Fibroblast of skin of left quadriceps (primary cell): ENCODE data around the gene GP9.
"Not testable (repeated sequence)": the region's sequence is repeated elsewhere in the genome, so short reads cannot be mapped to it uniquely, and the experiment has no call there.

Experiments used
- DNase-seq, 2 experiments: peaks; one replicate each; pipeline ENCODE4 v3.0.0-alpha.2; 2013; ENCODE audit warnings: low read depth in 2 of 2

The GP9 gene

DNA sequence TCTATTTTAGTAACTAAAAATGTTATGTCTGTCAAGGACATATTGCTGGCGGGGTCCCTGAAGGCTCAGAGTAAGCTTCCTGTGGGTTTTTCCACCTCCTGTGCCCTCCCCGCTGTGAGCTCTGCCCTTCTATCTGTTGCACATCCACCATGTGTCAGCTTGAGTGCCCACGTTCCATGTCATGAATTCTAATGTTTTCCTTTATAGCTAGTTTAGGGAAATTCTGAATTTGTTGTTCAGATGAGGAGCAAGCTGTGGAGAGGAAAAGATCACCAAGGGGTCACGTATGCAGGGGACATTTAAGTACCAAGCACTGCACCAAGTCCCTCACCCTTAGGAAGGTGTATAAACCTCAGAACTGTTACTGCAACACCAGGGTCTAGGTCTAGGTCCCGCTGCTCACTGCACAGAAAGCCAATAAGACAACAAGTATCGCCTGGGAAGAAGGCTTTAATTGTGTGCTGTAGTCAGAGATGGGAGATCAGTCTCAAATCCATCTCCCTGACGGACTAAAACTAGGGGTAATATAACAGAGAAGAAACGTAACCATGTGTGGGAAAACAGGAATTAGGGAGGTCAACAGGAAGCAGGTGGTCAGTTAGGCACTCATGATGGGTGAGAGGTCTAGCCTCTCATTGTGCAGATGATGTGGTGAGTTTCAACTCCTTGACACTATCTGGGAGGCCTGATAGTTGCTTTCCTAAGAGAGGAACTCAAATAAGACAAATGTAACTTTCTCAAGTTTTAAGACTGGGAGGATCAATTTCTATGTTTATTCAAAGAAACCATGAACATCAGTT, 9.7 kb downstream of the GP9 start:
- no peak for DNase-seq

- DNase-seq = no peak
Measured at GRCh38 chr3:129077222-129077621, 16.6 kb downstream of the GP9 start.

DNA sequence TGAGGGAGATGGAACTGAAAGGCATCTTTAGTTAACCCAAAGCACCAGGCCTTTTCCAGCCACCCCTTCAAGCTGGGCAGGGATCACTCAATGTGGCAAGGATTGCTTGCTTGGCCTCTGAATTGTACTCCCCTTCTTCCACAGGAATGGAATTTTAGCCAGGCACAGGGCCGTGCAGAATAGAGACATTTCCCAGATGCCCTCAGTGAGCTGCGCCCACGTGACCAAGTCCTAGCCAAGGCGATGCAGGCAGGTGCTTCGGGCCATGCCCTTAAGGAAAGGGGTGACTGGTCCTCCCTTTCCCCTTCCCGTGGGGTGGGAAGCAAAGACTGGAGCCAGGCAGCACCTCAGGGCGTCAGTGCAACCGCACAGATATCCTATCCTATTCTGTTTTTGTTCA, 17.9 kb downstream of the GP9 start:
- no peak for DNase-seq

DNA sequence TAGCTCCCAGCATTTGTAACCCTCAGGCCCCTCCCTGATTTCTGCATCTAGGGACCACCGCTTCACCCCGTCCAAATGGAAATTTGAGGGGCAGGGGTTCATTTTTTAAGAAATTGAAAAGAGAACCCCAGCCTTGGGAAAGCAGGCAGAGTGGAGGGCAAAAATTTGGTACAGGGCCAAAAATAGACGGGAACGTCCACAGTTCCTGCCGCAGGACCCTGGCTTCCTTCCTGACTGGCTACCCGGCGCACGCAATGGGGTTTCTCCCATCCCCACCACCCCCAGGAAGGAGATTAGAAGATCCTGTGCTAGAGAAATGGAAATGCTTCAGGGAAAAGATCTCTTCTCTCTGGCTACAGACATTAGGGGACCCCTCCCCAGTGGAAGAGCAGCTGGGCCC, 20.9 kb downstream of the GP9 start:
- DNase-seq = no peak

GRCh38 chr3:129082026-129082425, 21.4 kb downstream of the GP9 start:
- DNase-seq = no peak

DNA sequence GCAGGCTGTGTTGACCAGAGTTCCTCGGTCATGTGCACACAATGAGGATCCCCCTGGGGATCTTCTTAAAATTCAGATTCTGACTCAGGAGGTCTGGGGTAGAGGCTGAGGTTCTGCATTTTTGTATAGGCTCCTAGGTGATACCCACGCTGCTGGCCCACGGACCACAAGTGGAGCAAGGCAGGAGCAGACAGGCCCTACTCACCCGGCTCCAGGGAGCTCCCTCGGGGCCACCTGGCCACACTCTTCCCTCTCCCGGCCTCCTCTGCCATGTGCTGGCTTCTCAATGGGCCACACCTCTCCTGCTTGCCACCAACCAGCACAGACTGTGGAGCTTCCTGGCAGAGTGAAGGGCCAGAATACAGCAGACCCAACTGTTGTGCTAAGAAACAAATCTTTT, 23.9 kb downstream of the GP9 start:
- DNase-seq = no peak

GRCh38 chr3:129085165-129085715, 24.7 kb downstream of the GP9 start:
- no peak for DNase-seq

- DNase-seq = no peak
Measured at GRCh38 chr3:129085818-129086217, 25.2 kb downstream of the GP9 start.

GRCh38 chr3:129087138-129087702, 26.6 kb downstream of the GP9 start:
- no peak for DNase-seq

DNA sequence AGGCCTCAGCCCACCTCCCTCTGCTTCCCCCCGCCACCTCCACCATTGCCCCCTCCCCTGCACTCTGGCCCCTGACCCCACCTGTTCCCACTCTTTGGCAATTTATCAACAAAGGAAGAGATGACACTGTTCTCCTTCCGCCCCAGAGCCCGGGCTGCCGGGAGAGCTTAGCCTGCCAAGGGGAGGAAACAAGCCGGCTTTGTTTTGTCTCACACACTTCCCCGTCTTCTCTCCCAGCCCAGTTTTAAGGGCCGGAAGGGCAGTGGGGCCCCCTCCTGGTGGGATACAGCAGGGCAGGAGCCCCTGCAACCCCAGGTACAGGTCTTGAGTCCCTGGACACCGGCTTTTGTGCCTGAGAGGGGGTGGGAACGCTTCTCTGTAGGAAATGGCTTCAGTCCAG, 27.3 kb downstream of the GP9 start:
- DNase-seq = not testable (repeated sequence)

GRCh38 chr3:129088312-129088711, 27.7 kb downstream of the GP9 start:
- not testable (repeated sequence) for DNase-seq

GRCh38 chr3:129095285-129095684, 34.7 kb downstream of the GP9 start:
- DNase-seq = no peak

DNA sequence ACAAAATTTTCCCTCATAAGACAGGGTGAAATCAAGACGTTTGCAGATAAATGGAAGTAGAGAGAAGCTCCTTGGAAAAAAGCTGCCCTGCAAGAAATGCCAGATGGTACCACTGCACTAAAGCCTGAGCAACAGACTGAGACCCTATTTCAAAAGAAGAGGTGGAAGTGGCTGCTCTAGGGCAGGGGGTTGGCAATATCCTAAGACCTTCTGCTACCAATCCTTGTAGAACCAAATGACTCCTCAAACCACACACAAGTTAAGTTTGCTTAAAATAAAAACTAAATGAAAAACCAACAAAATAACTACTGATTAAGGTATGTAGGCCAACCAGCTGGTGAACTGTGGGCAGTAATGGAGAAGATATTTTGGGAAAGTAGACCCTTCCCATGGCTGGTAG, 39.7 kb downstream of the GP9 start:
- DNase-seq = no peak

GRCh38 chr3:129101370-129102138, 41.0 kb downstream of the GP9 start:
- DNase-seq = no peak

DNA sequence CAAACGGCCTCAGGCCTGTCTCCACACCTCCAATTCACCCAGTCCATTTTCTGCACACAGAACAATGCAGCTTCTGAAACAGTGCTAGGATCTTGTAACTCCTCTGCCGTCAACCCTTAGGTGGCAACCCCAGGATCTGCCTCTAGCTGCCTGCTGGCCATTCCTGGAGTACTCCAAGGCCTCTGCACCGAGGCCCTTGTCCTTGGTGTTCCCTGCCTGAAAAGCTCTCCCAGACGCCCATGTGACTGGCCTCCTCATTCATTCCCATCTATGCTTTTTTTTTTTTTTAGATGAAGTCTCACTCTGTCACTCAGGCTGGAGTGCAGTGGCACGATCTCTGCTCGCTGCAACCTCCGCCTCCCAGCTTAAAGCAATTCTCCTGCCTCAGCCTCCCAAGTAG, 42.7 kb downstream of the GP9 start:
- DNase-seq = no peak

GRCh38 chr3:129104051-129104450, 43.5 kb downstream of the GP9 start:
- DNase-seq = no peak

GRCh38 chr3:129104498-129105079, 44.0 kb downstream of the GP9 start:
- DNase-seq = no peak

DNA sequence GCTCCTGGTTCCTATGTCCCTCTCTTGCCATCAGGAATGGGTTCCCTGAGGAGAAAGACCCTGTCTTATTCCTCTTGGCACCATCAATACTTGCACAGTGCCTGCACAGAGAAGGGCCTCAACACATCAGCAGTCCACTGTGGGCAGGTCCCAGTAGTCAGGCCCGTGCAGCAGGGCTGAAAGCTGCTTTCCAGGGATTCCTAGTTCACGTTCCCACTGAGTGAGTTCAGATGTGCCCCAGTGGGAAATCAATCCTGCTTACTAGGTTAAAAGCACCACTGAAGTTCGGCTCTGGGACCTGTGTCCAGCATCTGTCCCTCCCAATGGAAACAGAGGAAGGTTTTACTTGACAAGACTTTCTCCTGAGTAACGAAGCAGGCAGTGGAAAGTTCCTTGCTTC, 45.3 kb downstream of the GP9 start:
- DNase-seq = no peak

DNA sequence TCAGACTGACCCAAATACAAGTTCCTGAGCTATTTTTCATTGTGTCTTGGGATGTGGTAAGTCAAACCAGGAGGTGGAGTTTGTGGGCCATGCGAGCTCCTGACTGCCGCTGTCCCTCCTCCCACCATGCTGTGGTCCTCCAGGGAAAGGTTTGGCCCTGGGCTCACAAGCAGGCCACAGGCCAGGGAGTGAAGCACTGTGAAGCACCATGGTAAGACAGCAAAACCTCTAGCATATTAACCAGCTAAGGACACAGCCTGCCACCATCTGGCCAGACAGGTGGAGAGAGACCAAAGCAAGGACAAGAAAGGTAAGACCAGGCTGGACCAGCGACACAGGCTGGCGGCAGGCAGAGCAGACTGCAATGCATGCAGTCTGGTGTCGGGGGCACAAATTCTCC, 45.7 kb downstream of the GP9 start:
- DNase-seq = no peak

DNA sequence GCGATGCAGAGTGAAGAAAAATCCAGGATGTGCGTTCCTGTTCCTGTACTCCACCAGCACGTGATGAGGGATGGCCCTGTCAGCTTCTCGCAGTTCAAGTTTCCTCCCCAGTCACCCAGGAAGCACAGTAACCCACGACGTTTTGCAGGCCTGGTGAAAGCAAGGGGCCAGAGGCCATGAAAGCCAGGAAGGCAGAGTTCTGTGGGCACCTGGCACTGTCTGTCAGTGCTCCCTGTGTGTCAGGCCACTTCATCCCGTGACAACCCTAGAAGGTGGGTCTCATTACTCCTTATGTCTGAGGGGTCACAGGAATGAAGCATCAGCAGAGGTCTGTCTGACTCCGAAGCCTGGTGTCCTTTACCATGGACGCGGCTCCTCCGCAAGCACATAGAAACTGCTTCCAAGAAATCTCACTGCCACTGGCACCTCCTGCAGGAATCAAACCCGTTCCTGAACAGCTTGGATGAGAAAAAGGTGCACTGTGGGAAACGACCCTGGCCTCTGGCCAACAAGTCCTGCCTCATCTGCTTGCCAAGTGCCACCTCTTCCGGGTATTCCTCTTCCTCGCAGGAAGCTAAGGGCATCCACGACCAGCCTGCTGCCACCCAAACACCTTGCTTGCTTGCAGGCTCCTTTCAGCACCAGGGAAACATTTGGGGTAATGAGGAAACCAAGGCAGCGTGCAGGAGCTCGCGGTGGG, 46.4 kb downstream of the GP9 start:
- DNase-seq = no peak

DNA sequence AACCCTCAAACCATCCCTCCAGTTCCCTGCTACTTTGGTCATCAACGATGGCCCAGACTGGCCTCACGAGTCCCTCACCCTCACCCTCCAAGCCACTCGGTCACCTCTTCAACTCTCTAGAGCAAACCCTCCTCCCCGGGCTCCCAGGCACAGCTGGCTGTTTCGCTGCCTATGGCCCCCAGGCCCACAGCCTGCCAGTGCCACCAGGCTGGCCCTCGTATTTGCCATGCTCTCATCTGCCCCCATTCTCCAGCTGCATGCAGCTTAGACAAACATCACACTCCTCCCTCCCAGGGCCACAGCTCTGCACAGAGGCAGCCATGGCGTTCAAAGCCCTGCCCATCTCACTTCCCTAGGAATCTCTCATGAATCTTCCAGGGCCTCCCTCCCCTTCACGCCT, 47.2 kb downstream of the GP9 start:
- DNase-seq = no peak
